Dedifferentiated amniotic fluid mesenchymal stem cell (primary cell): ENCODE results near the gene DDAH1.
"Not testable (repeated sequence)": the region's sequence is repeated elsewhere in the genome, so short reads cannot be mapped to it uniquely, and the experiment has no call there.

Experiments used
- DNase-seq: peaks from one replicate; pipeline ENCODE4 v3.0.0-alpha.2; 2016; ENCODE audit errors: extremely low spot score

Gene DDAH1

DNA sequence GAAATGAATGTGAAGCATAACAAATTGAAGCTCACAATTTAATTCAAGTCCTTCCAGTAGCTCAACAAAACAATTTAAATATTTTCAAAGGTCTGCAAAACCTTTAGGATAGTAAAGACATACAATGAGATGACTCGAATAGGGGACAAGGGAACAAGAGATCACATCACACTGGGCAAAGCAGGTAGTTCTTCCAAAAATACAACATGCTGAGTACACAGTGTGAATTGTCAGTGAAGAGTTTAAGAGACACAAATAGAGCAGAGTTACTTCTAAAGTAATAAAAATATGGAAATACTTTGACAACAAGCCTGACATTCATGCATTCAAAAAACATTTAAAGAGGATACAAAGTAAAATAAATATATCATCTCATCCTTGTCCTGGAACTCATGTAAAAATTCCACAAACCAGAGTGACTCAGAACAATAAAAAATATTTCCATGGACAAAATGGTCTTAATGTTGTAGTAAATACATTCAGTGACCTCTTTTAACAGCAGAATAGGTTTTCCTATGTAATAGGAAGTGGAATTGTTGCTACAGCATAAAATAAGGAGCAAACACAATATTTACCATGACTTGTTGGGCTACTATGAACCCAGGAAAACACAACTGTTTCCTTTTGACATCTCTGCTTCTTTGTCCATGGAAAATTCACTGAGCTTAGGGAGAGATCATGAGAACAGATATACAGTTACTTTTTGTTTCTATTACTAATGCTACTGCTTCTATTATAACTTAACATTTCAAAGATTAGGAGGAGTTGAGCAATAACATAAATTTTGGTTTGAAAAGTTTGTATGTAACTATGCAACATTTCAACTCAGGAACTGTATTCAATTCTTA, 104.9 kb downstream of the DDAH1 start:
- peak; percentile 30 for DNase-seq

DNA sequence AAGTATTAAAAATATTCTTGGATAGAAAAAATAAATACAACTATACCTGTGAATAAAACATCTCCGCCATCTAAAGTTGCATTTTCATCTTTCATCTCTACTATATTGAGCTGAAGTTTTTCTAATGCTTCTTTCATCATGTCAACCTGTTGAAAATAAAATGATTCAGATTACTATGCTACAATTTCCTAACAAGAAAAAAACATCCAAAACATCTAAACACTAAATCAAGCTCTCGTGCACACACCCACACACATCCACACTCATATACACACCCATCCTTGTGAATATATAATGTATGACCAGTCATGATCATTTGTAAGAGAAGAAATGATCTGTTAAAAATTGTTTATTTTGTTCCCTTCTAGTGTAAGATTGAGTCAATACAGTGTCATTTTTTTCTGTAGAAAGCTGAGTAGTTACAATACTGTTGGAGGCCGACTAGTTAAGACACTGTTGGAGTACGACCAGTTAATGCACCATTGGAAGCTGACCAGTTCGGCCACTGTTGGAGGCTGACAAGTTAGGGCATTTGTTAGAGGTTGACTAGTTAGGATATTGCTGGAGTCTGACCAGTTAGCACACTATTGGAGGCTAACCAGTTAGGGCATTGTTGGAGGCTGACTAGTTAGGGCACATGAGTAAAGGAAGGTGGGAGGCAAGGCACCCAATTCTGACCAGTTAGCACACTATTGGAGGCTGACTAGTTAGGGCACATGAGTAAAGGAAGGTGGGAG, 106.1 kb downstream of the DDAH1 start:
- no peak for DNase-seq

DNA sequence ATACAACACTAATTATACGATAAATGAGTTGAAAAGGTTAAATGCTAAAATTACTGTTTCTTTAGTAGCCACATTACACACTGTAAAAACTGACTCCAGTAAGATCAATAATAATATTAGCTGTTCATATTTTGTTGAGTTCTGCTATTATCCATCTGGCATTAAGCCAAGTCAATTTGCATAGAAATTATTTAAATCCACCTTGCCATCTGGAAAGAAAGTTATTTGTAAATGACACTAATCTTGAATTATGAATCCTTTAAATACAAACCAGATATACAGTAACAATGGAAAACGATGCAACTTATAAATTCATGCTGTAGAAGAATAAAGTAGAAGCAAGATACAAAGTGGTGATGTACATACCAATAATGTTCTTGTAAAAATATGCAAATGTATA, 107.1 kb downstream of the DDAH1 start:
- DNase-seq, result no peak

DNA sequence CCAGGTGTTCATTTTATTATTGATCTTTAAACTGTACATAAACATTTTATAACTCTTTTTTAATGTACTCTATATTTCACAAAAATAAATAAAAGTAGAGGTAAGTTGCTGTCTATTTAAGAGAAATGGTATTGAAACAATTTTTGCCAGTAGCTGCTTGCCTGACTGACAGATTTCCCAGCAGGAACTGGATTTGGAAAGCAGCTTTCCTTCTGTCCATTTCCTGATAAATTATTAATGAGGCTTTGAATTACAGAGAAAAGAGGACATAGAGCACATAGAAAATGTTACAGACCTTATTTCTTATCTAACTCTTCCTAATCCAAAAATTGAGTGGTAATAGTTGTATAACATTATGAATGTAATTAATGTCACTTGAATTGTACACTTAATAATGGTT, 108.8 kb downstream of the DDAH1 start:
- no peak for DNase-seq

DNA sequence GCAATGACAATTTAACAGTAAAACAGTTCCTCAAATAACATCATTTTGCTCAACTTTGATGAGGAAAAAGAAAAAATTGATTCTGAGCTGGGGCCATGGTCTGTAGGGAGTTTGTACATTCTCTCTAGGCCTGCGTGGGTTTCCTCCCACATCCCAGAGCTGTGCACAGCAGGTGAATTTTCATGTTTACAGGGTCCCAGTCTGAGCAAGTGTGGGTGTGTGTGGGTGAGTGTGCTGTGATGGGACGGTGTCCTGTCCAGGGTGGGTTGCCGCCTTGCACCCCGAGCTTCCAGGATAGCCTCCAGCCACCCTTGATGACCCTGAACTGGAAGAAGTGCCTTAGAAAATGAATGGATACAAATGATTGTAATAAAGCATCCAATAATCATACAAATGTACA, 112.9 kb downstream of the DDAH1 start:
- DNase-seq, result no peak

DNA sequence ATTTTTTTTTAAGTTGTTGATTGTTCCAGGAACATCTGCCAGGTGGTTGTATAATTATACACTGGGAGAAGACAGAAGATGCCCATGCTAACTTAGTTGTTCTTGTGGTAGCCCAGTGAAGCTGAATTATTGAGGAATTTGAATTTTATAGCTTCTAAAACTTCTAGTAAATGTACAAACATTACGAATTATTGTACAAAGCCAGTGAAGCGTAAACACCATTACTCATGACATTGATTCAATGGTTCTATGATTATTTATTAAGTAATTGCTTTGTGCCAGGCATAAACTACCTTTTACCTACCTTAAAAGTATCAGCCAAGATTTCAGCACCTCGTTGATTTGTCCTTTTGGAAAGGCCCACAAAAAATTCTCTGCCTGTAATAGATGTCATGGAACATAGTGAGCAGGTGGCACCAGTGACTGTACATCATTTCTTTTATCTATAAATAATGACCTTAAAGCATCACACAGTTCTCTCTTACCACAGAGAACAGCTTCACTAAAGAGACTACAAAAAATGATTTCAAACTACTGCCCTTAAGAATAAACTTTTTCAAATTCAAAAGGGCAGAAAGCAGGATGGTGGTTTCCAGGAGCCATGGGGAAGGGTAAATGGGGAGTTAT, 113.6 kb downstream of the DDAH1 start:
- DNase-seq, result no peak

DNA sequence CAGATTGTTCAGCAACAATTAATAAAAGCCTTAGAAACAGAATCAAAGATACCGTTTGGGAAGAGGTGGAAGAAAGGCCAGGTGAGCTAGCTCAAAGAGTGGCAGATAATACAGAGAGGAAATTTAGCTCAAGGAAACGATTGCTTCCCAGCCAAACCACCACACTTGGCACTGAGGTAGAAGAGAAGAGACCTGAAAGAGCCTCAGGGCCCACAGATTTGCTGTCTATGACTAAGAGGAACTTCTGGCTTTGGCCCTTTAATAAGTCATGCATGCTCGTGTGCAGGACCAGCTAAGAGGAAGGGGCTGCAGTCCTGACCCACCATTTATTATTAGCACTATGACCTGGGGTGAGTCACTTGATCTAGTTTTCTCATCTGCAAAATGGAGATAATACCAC, 115.7 kb downstream of the DDAH1 start:
- DNase-seq, result no peak

DNA sequence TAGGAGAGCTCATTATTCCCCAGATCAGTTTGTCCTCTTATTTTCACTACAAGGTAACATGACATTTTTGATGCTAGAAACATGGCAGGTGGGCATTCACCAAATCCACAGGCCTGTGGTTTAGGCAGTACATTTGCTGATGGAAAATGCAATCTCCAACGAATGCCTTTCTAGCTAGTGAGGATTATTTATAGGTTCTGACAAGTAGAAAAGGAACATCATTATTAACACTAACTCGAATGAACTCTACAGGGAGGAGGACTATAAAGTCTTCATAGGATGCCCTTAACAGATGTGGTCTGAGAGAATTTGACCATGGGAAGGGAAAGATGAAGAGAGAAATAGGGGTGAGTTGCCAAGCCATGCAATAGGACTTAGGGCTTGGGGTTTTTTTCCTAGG, 117.1 kb downstream of the DDAH1 start:
- DNase-seq, result no peak

DNA sequence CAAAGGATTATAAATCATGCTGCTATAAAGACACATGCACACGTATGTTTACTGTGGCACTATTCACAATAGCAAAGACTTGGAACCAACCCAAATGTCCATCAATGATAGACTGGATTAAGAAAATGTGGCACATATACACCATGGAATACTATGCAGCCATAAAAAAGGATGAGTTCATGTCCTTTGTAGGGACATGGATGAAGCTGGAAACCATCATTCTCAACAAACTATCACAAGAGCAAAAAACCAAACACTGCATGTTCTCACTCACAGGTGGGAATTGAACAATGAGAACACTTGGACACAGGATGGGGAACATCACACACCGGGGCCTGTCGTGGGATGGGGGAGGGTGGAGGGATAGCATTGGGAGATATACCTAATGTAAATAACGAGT, 117.7 kb downstream of the DDAH1 start:
- not testable (repeated sequence) for DNase-seq

DNA sequence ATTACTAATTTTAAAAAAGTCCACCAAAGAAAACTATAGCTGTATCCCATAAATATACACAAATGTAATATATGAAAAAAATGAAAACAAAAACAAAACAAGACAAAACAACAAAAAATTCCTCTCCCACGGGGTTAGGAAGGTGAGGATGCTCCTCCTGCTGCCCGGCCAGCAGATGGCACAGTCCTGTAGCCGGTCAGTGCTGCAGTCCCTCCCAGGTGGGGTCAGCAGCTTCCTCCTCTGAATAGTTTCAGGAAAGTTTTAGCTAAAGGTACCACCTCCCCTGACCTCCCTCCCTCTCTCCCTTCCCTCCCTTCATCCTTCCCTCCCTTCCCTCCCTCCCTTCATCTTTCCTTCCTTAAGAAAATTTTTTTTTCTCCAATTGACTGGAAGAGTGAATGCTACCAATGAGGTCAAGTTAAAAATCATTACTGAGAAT, 120.7 kb downstream of the DDAH1 start:
- no peak for DNase-seq

DNA sequence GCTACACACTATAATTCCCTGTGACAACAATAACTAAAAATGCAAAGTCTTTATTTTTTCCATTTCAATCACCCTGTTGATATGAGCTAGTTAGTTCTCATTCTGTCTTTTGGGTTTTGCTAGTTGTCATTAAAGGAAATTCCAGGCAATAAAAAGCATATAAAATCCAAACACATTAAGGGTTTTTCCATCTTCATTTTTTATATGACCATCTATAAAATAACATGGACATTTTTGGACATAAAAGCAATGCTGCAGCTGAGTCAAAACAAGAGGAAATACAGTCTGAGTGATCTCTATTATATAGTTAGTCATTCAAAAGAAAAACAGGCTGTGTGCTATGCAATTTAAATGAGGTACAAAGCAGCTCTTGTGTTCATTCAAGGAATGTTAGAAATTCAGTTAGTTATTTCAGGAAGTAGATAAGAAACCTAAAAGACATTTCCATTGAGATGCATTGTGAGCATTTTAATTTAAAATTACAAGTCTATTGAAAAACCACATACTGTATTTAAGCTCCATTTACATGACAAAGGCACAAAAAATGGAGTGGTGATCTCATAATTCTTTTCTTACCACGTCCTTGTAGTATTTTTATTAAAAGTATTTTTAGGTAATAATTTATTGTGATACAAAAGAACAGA, 121.2 kb downstream of the DDAH1 start:
- peak; percentile 62 for DNase-seq

DNA sequence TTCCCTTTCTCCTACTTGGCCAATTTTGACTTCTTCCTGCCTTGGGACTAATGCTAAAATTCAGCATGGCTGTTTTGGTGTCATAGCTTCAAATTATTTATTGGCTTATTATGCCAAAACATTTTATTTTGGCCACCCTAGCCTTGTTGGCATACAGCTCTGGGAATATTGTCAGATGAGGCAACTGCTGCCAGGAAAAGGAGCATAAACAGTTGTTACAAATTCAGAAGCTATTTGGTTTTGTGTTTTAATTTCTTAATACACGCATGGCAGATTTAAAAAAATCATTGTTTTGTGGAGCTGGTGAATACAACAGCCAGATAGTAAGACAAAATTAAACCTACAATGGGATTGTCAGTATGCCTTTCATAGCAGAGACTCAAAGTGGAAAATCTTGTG, 121.7 kb downstream of the DDAH1 start:
- no peak for DNase-seq

DNA sequence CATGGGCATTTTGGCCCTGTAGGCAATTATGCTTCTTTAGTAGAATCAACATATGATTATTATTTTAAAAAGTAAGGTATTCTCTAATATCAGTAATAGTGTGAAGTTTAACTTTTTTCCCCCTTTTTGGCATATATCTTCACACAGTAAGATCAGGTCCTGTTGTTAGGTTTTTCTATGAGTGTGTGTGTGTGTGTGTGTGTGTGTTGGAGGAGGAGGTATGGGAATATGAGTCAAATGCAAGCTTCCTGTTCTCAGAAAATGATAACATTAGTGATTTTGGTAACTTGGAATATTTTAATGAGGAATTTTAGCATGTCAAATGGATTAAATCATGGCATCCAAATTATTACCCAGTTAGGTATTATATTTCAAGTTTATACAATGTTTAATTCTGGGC, 122.8 kb downstream of the DDAH1 start:
- DNase-seq, result peak; percentile 24

DNA sequence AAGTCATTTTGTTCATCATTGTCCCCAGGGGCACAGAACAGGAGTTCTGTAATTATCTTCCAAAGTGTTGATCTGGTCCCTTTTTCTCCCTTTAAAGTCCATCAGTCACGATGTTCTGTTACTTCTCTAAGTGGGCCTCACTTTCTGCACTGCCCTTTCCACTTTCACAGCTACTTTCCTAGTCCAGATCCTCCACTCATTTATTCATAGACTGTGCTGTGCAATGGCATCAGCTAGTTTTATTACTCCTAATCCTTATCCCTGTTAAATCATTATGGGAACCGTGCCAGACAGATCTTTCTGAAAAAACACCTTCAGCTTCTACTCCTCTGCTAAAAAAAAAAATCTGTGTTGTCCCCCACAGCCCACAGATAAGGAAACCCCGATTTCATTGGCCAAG, 124.5 kb downstream of the DDAH1 start:
- DNase-seq, result no peak

DNA sequence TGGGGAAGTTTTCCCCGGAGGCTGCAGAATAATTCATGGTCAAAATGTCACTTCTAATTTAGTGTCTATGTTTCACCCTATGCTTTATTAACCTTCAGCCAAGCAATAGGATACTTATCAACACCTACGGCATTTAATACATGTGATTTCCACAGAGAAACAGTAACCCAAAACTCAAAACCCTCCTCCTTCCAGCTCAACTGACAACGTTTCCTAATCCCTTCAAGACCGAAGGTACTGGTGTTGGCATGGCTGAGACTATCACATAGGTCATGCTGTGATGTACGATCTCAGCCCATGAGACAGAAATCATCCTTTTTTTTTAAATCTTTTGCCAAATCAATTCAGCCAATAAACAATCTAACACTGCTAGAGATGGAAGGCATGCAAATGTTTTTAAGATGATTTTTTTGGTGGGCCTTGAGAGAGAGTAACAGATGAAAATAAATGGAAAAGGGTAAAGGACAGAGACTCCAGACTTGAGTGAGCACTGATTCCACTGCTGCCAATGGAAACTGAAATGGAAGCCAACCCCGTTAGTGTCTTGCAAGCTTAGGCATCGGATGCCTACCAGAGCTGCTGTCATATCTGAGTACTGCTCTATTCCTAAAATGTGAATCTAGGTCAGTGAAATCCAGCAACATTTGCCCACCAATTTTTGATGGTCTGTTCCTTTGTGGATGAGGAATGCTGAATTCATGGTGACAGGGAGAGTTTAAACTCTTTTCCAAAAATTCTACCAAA, 125.1 kb downstream of the DDAH1 start:
- no peak for DNase-seq

DNA sequence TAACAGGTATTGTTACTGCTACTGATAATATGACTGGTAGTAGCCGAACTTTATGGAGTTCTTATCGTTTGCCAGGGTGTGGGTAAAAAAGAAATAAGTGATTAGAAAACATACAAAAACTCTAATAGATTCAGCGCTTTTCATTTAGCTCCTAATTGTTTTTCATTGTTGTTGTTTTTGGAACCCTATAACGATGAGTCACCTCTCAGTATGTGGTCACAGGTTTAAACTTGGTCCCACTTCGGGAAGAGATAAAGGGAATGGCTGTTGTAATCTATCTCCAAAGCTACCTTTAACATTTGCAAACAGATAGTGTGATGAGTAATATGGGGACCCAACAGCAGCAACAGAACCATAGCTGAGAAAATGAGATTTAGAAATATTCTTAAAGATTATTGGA, 125.9 kb downstream of the DDAH1 start:
- no peak for DNase-seq

DNA sequence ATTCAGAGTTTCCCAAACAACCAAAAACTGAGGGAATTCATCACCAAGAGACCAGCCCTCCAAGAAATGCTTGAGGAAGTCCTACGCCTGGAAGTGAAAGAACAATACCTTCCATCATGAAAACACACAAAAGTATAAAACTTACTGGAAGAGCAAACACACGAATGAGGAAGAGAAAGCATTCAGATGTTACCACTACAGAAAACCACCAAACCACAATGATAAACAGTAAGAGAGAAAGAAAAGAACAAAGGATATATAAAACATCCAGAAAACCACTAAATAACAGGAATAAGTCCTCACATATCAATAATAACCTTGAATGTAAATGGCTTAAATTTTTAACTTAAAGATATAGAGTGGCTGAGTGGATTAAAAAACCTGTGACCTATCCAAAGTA, 130.0 kb downstream of the DDAH1 start:
- DNase-seq, result no peak

DNA sequence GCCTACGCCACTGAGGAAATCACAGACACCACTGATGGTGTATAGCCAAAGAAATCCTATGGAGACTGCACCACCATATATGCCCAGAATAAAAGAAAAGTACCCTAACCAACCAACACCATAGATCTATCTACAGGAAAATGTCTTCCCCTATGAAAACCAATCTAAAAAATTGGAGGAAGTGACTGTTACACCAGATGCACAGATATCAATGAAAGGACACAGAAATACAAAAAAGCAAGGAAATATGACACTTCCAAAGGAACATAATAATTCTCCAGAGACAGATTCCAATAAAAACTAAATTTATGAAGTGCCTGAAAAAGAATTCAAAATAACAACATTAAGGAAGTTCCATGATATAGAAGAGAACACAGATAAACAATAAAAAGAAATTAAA, 131.8 kb downstream of the DDAH1 start:
- DNase-seq, result no peak

DNA sequence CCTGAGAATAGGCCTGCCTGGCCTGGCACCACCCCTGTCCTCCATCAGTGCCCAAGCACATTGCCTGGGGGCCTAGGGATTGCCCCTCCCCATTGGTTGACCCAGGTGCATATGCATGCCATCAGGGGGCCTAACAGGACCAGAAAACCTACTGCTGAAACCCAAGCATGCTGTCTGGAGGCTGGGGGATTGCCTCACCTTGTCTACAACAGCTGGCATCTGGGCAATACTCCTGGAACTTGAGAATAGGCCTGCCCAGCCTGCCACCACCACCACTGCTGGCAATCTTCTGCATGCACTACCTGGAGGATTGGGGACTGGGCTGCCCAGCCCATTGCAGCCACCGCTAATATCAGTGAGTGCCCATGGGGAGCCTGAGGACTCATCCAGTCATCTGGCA, 132.4 kb downstream of the DDAH1 start:
- DNase-seq, result no peak

DNA sequence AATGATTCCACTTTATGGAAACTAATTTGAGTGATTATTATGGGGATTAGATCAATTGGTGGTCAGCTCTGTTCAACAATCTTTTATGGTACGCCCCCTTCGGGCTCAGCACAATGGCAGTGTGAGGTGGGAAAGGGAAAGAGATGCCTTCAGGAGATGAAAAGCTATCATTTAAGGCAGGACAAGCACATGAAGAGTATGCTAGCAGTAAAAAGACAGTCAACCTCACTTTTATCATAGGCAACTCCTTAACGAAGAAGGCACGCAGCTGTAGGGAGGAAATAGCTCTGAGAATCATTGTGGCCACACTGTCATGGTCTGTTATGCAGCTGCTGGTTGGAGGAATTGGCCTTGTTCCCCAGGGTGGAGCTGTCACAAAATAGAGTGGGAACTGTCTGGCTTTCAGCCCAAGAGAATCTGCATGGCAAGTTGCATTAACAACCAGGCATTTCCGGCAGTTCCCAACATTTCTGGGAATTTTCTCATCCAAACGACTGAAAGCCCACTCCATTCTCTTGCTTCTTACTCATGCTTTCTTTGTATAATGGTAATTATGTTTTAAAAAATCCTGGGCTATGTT, 134.2 kb downstream of the DDAH1 start:
- peak; percentile 96 for DNase-seq

DNA sequence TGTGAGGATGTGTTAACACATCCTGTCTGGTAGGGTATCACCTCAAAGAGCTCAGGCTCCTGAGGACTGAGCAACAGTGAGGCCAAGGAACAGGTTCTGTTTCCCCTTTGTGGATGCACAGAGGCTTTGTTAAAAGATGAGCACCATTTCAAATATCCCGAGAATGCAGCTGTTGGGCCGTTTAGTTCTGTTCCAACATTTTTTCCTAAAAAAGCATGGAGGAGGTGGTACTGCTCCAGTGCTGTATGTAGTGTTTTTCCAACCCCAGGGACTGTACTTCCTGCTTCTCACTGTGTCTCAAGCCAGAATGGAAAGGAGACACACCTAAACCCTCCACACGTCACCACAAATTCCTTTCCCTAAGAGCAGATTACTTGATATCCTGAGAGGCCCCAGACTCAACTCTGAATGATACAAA, 134.7 kb downstream of the DDAH1 start:
- peak; percentile 84 for DNase-seq
